ENCODE data around the gene RDX.
"Not testable (repeated sequence)": the region's sequence is repeated elsewhere in the genome, so short reads cannot be mapped to it uniquely, and the experiment has no call there.

RDX gene

DNA sequence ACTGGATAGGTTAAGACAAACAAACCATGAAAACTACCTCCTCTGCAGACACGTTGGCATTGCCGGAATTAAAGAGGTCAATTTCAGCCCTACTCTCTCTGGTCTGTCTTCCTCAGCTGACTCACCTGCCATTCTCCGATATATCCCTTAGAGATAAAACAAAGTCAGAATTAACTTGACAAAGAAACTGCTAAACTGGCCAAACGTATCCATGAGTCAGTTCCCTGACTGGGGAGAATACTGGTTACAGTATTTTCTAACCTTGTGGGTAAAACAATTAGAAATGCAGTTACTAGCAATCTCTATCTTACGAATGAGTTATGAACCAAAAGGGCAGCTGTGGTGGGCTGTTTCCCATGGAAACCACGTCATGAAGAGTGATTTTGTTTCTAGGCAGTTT, 96.2 kb downstream of the RDX start:
- DNase-seq (ENCODE audit: low spot score) = no peak

DNA sequence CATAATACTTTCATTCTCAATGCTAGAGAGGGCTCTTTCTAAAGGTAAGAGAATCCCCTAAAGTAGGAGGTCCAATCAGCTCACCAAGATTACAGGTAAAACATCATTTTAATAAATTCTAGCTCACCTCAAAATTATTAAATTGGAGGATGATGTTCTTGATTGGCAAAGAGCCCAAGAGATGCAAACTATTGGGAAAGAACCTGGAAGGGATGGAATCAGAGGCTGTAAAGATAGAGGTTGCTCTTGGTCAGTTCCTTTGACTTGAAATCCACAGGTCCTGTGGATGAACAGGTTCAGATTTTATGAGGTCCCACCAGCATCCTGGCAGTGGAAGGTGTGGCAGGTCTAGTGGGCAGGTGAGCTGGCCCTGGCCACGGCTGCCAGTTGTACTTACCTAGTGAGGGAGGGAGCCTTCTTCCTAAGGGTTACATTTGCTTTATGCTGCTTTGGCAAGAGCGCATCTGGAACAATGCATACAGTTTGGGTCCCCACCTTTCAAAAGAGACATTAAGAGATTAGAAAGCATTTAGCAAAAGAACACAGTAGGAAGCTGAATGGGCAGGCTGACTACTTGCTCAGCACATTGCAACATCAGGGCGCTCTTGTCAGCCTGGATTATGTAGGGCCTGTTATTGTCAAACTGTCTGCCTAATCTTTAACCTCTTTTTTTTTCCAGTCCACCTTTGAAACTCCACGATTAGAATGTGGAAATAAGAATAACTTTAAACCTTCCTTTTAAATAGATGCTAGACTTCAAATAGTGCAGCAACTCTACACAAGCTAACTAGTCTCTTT, 97.0 kb downstream of the RDX start:
- no peak for DNase-seq (ENCODE audit: low spot score)

DNA sequence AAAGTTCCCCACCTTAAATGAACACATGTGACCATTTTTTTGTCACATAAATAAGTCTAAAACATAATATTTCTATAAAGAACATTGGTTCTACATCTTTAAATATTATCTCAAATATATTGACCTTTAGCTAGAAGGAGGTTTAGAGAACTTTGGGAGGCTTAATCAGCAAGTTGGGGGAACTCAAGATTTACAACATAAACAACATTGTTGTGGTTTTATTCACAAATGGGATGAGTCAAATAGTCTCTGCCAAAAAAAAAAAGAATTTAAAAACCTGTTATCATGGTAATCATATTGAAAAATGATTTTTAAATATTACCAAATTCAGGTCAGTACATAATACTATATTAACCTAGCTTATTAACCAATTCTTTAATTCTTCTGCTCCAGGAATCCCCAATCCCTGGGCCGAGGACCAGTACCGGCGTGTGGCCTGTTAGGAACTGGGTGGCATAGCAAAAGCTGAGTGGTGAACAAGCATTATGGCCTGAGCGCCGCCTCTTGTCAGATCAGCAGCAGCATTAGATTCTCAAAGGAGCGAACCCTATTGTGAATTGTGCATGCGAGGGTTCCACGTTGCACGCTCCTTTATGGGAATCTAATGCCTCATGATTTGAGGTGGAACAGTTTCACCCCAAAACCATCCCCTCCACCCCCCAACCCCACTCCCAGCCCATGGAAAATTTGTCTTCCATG, 98.2 kb downstream of the RDX start:
- no peak for DNase-seq (ENCODE audit: low spot score)

DNA sequence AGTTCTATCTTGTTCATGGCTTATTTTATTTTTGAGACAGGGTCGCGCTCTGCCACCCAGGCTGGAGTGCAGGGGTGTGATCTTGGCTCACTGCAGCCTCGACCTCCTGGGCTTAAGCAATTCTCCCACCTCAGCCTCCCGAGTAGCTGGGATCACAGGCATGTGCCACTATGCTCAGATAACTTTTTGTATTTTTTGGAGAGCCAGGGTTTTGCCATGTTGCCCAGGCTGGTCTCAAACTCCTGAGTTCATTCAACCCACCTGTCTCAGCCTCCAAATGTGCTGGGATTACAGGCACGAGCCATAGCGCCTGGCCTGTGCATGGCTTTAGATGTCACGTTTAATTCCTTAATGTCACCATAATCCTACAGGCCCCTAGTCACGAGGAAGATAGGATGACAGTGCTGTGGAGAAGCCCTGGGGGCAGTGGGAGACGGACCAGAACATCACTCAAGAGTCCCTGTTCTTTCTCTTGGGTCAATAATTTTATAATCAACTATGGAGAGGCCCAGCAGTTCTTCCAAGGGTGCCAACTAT, 99.5 kb downstream of the RDX start:
- no peak for DNase-seq (ENCODE audit: low spot score)

DNA sequence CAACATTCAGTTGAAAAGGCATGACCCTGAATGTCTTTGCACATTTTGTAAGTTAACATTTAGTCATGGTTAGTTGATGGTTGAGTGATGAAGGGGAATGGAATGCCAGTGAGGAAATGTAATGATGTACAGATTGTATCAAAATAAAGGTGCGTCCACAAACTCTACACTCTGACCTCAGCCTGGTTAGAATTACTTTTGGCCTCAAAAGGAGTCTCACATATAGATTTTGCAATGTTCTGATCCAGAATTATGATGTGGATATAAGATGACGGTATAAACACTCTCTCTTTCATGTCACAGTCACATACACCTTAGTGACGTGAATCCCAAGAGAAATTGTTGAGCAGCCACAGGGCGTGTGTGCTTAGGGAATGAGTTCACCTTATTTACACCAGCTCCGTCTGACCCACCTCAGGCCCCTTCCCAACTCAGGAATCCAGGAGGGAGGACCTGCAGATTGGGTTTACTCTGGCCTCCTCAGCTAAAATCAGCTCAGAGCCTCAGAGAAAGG, 100.1 kb downstream of the RDX start:
- DNase-seq (ENCODE audit: low spot score) = no peak

DNA sequence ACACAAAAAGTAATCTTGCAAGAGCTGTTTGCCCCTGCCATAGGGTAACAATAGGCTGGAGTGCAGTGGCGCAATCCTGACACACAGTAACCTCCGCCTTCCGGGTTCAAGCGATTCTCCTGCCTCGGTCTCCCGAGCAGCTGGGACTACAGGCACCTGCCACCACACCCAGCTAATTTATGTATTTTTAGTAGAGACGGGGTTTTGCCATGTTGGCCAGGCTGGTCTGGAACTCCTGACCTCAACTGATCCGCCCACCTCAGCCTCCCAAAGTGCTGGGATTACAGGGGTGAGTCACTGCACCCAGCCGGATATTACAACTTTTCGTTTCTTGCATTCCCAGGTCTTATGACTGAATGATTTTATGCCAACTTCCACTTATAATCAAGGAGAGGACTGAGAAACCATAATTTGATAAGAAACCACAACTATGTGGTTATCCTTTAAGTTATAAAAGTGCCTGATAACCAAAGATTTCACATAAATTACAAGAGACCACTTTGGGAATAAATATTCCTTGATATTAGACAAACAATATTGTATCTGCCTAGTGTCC, 102.1 kb downstream of the RDX start:
- DNase-seq (ENCODE audit: low spot score) = not testable (repeated sequence)

DNA sequence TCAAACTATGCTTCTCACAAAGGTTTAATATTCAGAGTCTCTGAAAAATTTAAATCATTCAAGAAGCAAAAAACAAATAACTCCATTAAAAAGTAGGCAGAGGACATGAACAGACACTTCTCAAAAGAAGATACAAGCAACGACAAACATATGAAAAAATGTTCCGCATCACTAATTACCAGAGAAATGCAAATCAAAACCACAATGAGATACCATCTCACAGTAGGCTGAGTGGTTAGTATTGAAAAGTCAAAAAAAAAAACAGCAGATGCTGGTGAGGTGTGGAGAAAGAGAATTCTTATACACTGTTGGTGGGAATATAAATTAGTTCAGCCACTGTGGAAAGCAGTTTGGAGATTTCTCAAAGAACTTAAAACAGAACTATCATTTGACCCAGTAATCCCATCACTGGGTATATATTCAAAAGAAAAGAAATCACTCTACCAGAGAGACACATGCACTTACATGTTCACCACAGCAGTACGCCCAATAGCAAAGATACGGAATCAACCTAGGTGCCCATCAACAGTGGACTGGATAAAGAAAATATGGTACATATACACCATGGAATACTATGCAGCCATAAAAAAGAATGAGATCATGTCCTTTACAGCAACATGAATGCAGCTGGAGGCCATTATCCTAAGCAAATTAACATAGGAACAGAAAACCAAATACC, 103.7 kb downstream of the RDX start:
- peak; percentile 19 for DNase-seq (ENCODE audit: low spot score)

DNA sequence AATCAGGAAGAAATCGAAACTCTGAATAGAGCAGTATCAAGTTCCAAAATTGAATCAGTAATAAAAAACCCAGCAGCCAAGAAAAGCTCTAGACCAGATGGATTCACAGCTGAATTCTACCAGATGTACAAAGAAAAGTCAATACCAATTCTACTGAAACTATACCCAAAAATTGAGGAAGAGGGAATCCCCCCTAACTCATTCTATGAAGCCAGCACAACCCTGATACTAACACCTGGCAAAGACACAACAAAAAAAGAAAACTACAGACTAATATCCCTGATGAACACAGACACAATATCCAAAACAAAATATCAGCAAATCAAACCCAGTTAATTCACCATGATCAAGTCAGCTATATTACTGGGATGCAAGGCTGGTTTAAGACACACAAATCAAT, 105.5 kb downstream of the RDX start:
- no peak for DNase-seq (ENCODE audit: low spot score)

DNA sequence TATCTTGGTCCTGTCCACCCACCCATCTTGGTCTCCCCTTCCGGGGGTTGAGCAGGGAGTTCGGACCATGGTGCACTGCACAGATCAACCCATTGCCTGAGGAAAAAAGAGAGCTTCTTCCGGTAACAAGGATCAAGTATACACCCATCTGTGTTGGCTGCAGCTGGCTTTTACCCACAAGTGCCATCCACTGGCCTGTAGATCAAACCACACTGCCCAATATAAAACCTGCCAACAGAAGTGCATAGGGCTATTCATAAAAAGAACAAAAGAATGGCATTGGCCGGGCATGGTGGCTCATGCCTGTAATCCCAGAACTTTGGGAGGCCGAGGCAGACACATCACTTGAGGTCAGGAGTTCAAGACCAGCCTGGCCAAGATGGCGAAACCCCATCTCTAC, 108.7 kb downstream of the RDX start:
- no peak for DNase-seq (ENCODE audit: low spot score)

DNA sequence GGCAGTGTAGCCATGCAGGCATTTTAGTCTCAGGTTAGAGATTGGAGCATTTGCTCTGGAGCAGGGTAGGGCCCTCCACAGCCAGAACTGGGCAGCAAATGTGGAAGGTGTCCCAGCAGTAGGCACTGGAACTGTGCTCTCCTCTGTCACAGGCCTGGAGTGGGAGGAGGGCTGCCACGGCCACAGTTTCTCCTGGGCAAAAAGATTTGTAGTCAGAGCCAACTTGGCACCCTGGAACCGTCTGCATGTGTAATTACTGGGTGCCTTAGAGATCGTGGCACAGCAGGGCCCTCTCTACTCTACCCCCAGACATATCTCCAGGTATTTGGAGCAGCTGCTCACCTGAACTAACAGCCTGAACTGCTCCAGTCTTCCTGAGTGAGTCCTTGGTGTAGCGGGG, 109.5 kb downstream of the RDX start:
- DNase-seq (ENCODE audit: low spot score) = no peak

DNA sequence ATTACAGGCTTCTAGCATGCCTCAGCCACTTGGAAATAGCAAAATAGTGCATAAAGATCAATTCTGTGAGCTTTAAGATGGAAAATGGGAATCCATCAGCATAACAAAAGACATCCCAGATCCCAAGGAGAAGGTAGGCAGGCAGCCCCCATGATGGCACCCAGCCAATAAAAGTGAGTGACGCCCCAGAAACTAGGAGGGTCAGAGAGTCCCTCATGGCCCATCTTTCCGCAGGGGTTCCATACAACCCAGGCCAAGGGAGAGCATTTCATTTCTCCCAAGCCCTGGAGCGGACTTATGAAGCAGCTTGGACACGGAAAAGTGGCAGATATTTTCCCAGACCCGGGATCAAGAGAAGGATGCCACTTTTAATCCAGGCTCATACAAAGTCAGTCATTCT, 110.0 kb downstream of the RDX start:
- no peak for DNase-seq (ENCODE audit: low spot score)

DNA sequence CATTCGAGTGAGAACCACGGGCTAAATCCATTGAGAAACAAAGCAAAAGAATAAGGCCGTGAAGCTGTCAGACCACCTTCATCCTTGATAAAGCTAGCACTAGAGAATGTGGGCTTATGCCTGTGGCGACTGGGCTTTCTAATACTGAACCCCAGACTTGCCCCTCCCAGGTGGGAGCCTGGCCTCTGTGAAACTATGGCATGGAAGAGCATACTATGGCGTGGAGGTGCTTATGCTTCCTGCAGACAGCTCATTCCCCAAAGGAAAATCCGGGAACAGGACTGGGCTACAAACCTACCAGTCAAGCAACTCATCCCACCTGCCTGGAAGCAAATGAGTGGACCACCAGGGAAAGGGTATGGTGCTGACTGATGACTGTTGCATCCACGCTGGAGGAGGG, 110.8 kb downstream of the RDX start:
- no peak for DNase-seq (ENCODE audit: low spot score)

DNA sequence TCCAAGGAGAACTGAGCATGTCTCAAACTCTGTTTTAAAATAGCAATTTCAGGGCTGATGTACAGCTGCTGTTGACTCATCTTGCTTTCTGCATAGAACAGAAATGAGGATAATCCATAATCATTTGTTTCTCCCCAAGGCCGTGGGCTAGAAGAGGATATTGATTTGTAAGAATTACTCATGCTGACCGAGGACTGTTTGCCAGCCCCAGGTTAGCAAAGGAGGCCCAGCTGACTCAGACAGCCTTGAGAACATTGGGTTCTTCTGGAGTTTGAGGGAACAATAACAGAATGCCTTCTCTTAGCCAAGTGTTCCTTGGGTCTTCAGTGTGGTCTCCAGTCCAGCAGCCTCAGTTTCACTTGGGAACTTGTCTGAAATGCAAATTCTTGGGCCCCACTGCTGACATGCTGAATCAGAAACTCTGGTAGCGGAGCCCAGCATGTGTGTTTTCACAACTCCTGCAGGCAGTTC, 111.3 kb downstream of the RDX start:
- DNase-seq (ENCODE audit: low spot score) = no peak

DNA sequence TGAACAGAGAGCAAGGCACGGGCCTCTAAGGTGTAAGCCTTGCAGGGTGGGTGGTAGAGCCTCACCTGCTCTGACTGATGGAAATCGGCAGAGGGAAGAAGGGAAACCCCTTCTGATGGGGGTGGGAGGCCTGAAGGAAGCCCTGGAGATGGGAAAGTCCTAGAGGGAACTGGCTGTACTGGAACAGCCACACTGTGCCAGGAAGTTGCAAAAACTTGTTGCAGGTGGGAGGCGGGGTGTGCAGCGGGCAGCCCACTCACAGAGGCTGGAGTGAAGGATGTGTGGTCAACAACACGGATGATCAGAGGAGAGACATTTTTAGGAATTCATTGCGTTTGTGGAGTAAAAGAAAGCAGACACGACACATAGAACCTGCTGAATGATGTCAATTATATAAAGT, 112.0 kb downstream of the RDX start:
- DNase-seq (ENCODE audit: low spot score) = no peak

DNA sequence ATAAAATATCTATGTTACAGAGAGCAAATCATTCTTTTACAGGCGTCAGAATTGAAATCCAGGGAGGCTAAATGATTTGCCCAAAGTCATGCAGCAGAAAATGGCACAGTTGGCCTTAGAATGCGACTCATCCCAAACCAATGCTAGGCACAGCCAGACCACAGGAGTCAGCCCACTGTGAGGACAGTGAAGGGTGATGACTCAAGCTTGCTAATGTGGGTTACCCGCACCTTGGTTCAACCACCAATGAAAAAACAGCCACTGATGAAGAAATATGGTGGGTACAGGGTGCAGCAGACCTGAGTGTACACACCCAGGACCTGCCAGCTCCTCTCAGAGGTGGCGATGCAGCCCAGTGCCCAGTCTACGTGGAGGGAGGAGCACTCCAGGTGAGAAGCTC, 113.5 kb downstream of the RDX start:
- no peak for DNase-seq (ENCODE audit: low spot score)

DNA sequence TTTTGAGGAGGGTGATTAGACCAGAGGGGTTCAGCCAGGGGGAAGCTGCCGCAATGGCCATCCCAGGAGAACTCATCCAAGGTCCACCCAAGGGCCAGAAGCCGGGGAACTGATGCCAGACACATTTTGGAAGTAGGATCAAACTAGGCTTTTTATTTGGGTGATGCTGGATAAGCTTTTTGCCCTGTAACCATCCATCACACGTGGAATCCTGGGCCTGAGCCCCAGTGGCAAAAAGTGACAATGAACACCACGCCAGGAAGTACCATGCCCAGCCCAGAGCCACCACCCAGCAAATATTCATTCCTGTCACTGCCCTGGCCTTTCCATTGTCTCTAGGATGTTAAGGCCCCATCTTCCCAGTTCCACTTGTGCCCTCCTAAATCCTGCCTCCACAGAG, 117.3 kb downstream of the RDX start:
- DNase-seq (ENCODE audit: low spot score) = no peak

DNA sequence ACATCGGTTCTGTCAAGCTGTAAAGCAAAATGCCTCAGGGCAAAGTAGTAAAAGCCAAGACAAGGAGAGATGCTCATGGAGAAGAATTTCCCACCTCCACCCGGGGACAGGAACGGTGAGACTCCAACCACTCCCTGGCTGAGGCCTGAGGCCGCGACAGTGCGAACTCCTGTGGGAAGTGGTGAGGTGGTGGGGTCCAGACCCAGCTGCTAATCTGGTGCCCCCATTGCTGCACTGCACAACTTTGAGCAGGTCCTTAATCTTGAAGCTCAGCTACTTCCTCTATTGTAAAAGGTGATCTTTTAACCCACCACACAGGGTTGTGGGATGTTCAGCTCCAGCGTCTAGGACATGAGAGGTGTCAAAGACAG, 119.3 kb downstream of the RDX start:
- no peak for DNase-seq (ENCODE audit: low spot score)

DNA sequence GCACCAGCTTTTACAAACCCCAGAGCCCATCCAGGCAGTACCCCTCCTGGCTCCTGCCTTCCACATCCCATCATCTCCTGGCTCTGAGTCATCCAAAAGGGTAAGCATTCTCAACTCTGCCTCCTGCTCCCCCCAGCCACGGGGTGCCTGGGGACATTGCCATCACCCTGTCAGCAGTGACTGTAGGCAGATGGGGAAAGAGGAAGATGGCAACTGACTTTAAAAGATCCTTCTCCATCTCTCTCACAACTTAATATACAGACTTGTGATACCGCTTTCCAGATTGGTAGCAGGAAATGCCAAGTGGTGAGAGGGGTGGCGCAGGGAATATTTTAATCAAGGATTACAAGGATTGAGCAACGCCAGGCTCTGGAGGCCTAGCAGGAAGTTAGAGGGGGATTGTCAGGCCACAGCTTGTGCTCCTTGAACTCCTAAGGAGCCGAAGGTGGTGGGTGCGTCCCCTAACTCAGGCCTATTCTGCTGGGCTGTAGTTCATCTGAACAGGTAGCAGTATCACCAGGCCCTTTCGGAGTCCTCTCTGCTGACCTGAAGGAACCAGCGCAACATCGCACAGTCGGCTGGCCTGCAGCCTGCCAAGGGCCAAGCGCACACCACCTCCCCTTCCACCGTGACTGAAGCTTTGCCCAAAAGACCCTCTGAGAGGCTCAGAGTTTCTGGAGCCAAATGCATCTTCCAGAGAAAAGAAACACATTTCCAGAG, 119.9 kb downstream of the RDX start:
- DNase-seq (ENCODE audit: low spot score) = no peak

DNA sequence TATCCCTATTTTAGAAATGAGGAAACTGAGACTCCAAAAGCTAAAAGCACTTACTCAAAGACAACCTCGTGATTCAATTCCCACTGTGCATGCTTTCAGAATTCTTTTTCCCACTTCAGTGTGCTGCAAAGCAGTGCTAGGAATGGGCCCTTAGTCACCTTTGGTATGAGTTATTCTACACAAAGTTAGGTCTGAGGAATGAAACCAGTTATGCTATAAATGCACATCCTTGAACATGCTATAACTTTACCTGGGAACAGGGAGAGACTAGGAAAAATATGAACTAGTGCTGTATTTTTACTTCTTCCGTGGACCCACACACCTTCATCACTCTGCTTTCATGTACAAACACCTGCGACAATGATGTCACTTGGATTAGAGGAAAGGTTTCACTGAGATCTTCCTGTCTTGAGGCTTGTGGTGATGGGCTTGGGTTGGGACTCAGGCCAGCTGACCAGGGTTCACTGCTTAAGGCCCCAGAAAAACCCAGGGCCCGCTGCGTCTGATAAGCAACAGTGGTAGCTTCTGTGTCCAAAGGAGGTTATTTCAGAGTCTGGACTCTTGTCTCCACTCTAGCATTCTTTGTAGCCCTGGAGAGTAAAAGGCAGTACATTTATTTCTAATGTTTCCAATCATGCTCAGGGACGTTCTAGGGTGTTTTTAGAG, 121.6 kb downstream of the RDX start:
- DNase-seq (ENCODE audit: low spot score) = no peak

DNA sequence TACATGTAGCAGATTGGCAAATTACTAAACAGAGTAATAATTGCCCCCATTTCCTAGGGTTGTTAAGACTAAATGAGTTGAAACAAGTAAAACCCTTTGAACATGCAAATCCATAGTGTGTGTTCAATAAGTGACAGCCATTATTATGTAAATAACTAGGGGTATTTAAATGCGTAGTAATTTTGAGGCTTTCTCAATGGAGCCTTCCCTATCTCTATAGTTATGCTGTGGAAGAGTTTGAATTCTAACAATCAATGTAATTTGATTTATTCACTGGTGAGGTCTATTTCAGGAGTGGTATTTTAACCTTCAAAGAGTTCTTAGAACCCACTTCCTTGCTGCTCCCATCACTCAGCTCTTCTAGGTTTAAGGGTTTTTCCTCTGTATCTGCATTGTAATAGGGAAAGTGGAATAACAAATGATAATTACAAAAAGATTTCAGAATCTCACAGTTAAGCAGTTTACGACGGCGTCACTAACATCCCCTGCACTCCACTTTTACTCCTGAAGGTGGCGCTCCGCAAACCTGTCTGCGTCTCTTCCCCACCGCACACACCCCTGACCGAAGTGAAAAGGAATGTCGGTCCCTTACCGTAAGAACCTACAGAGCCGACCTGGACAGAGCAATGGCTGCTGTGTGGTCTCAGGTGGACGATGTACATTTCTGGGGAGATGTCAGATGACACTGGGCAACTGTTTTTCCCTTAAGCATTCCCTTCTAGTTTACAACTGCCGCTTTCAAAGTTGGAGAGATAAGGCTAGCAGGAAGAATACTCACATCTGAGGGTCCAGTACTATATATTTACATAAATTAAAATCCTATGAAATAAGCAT, 122.4 kb downstream of the RDX start:
- peak; percentile 58 for DNase-seq (ENCODE audit: low spot score)

Data from CD4-positive, alpha-beta T cell treated with Interleukin-2 at 100 ng/mL for 4 hours (primary cell).